GM18508 (cell line): ENCODE measurements around the gene RNF123.
A peak's percentile ranks its signal among the peaks of the same experiment; 100 is the strongest.
"Not testable (repeated sequence)": the region's sequence is repeated elsewhere in the genome, so short reads cannot be mapped to it uniquely, and the experiment has no call there.

Experiments used
- ATAC-seq: cut with Tn5 transposase; IDR thresholded peaks from one replicate; pipeline ENCODE4 v1.9.1; 2021; ENCODE audit warnings: moderate number of reproducible peaks; ENCODE audit not compliant: insufficient read depth, unreplicated experiment

The RNF123 gene

GRCh38 chr3:49674497-49674983 is 14.8 kb upstream of the RNF123 start:
- peak; percentile 19 for ATAC-seq

- no peak for ATAC-seq
These were observed 13.4 kb upstream of the RNF123 start for GRCh38 chr3:49675912-49676311.

- ATAC-seq, result no peak
These were observed 8.7 kb upstream of the RNF123 start for GRCh38 chr3:49680493-49681231.

GRCh38 chr3:49681232-49681522 is 8.2 kb upstream of the RNF123 start:
- ATAC-seq, result no peak

GRCh38 chr3:49681543-49681942 is 7.8 kb upstream of the RNF123 start:
- ATAC-seq, result no peak

- ATAC-seq, result no peak
These were observed 6.2 kb upstream of the RNF123 start for GRCh38 chr3:49683162-49683561.

GRCh38 chr3:49684453-49684852 is 4.9 kb upstream of the RNF123 start:
- ATAC-seq, result not testable (repeated sequence)

- ATAC-seq, result not testable (repeated sequence)
These were observed 4.3 kb upstream of the RNF123 start for GRCh38 chr3:49685103-49685502.

- not testable (repeated sequence) for ATAC-seq
These were observed 3.5 kb upstream of the RNF123 start for GRCh38 chr3:49685846-49686245.

GRCh38 chr3:49686346-49686745 is 3.0 kb upstream of the RNF123 start:
- not testable (repeated sequence) for ATAC-seq

- not testable (repeated sequence) for ATAC-seq
These were observed 2.5 kb upstream of the RNF123 start for GRCh38 chr3:49686769-49687423.

- not testable (repeated sequence) for ATAC-seq
These were observed 1.9 kb upstream of the RNF123 start for GRCh38 chr3:49687424-49687795.

GRCh38 chr3:49688338-49689045 is 865 bp upstream of the RNF123 start:
- not testable (repeated sequence) for ATAC-seq

- ATAC-seq, result not testable (repeated sequence)
These were observed 709 bp downstream of the RNF123 start for GRCh38 chr3:49689908-49690624.

- ATAC-seq, result not testable (repeated sequence)
These were observed 1.5 kb downstream of the RNF123 start for GRCh38 chr3:49690856-49691255.

- not testable (repeated sequence) for ATAC-seq
These were observed 2.1 kb downstream of the RNF123 start for GRCh38 chr3:49691481-49691880.

- ATAC-seq, result not testable (repeated sequence)
These were observed 5.2 kb downstream of the RNF123 start for GRCh38 chr3:49694409-49695070.

GRCh38 chr3:49695350-49696015 is 6.1 kb downstream of the RNF123 start:
- not testable (repeated sequence) for ATAC-seq

GRCh38 chr3:49699281-49699979 is 10.1 kb downstream of the RNF123 start:
- no peak for ATAC-seq
